Measurements from ENCODE around the gene FAM53B. TPM values are rescaled to one million over a fixed set of nuclear protein-coding genes. Genes with fewer than 3 reads are reported as not detected.
A peak's percentile ranks its signal among the peaks of the same experiment; 100 is the strongest.

FAM53B gene
- total RNA-seq, 1 experiment from 2014 or later = 14.9 TPM

- DNase-seq (ENCODE audit: unreplicated experiment) = no peak
- Mint-ChIP-seq H3K27ac (ENCODE audit: low read depth, unreplicated experiment) (no peak overlapping the region), H3K4me1 (ENCODE audit: insufficient read depth, unreplicated experiment) (no peaks in the 10 kb centered on the region), H3K4me3 (ENCODE audit: unreplicated experiment) (no peak overlapping the region), H3K36me3 (ENCODE audit: insufficient read depth, unreplicated experiment) (no peaks in the 10 kb centered on the region), H3K9me3 (ENCODE audit: unreplicated experiment) (peaks cover 8% of the 10 kb centered on the region), H3K27me3 (ENCODE audit: insufficient read depth, unreplicated experiment) (no peaks in the 10 kb centered on the region)
- intact Hi-C loops (cut with micrococcal nuclease) = no loop called here
- no TSS peak for BruUV-seq (replicated peaks)
- TF ChIP-seq, protein P1, sequence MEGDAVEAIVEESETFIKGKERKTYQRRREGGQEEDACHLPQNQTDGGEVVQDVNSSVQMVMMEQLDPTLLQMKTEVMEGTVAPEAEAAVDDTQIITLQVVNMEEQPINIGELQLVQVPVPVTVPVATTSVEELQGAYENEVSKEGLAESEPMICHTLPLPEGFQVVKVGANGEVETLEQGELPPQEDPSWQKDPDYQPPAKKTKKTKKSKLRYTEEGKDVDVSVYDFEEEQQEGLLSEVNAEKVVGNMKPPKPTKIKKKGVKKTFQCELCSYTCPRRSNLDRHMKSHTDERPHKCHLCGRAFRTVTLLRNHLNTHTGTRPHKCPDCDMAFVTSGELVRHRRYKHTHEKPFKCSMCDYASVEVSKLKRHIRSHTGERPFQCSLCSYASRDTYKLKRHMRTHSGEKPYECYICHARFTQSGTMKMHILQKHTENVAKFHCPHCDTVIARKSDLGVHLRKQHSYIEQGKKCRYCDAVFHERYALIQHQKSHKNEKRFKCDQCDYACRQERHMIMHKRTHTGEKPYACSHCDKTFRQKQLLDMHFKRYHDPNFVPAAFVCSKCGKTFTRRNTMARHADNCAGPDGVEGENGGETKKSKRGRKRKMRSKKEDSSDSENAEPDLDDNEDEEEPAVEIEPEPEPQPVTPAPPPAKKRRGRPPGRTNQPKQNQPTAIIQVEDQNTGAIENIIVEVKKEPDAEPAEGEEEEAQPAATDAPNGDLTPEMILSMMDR (IDR thresholded peaks at IDR 0.05; ENCODE audit: unreplicated experiment) = no peak
- CTCF ChIA-PET = interaction anchor here (0.6 to 1.4 kb wide), 2 partner anchors 32 to 41 kb away, joined by 3 read pairs; no protein-coding TSS in a partner anchor
- POLR2A ChIA-PET = no interaction called here
Observed at GRCh38 chr10:124587811-124588211, 156.4 kb downstream of the FAM53B start.

GRCh38 chr10:124586142-124586541 is 158.0 kb downstream of the FAM53B start:
- no peaks in the 10 kb centered on the region for H3K36me3 Mint-ChIP-seq (ENCODE audit: insufficient read depth, unreplicated experiment)
- CTCF ChIA-PET = interaction anchor here (0.8 kb wide), 1 partner anchor 55 kb away, joined by 4 read pairs; no protein-coding TSS in a partner anchor
- TF ChIP-seq, protein P1 (IDR thresholded peaks at IDR 0.05; ENCODE audit: unreplicated experiment) = no peak
- BruUV-seq (replicated peaks) = no TSS peak
- no peak overlapping the region for H3K4me3 Mint-ChIP-seq (ENCODE audit: unreplicated experiment)
- no peak for DNase-seq (ENCODE audit: unreplicated experiment)
- H3K27me3 Mint-ChIP-seq (ENCODE audit: insufficient read depth, unreplicated experiment) = no peaks in the 10 kb centered on the region
- no peak overlapping the region for H3K27ac Mint-ChIP-seq (ENCODE audit: low read depth, unreplicated experiment)
- POLR2A ChIA-PET = no interaction called here
- H3K4me1 Mint-ChIP-seq (ENCODE audit: insufficient read depth, unreplicated experiment) = no peaks in the 10 kb centered on the region
- peaks cover under 1% of the 10 kb centered on the region for H3K9me3 Mint-ChIP-seq (ENCODE audit: unreplicated experiment)
- intact Hi-C loops (cut with micrococcal nuclease) = no loop called here

- peaks cover 4% of the 10 kb centered on the region for H3K36me3 Mint-ChIP-seq (ENCODE audit: insufficient read depth, unreplicated experiment)
- H3K27me3 Mint-ChIP-seq (ENCODE audit: insufficient read depth, unreplicated experiment) = peaks cover 19% of the 10 kb centered on the region
- H3K27ac Mint-ChIP-seq (ENCODE audit: low read depth, unreplicated experiment) = no peak overlapping the region
- no peak overlapping the region for H3K4me3 Mint-ChIP-seq (ENCODE audit: unreplicated experiment)
- intact Hi-C loops (cut with micrococcal nuclease) = no loop called here
- peak; percentile 18 for DNase-seq (ENCODE audit: unreplicated experiment)
- no peaks in the 10 kb centered on the region for H3K9me3 Mint-ChIP-seq (ENCODE audit: unreplicated experiment)
- TF ChIP-seq, protein P1 (IDR thresholded peaks at IDR 0.05; ENCODE audit: unreplicated experiment) = no peak
- no peaks in the 10 kb centered on the region for H3K4me1 Mint-ChIP-seq (ENCODE audit: insufficient read depth, unreplicated experiment)
- ChIA-PET CTCF (interaction anchor here (0.7 kb wide), 1 partner anchor 47 kb away, joined by 3 read pairs; no protein-coding TSS in a partner anchor), POLR2A (interaction anchor here (1.2 to 1.3 kb wide), 2 partner anchors 19 to 48 kb away, joined by 3 read pairs; no protein-coding TSS in a partner anchor)
- BruUV-seq (replicated peaks) = no TSS peak
Observed at GRCh38 chr10:124579011-124579399, 165.2 kb downstream of the FAM53B start.

DNA sequence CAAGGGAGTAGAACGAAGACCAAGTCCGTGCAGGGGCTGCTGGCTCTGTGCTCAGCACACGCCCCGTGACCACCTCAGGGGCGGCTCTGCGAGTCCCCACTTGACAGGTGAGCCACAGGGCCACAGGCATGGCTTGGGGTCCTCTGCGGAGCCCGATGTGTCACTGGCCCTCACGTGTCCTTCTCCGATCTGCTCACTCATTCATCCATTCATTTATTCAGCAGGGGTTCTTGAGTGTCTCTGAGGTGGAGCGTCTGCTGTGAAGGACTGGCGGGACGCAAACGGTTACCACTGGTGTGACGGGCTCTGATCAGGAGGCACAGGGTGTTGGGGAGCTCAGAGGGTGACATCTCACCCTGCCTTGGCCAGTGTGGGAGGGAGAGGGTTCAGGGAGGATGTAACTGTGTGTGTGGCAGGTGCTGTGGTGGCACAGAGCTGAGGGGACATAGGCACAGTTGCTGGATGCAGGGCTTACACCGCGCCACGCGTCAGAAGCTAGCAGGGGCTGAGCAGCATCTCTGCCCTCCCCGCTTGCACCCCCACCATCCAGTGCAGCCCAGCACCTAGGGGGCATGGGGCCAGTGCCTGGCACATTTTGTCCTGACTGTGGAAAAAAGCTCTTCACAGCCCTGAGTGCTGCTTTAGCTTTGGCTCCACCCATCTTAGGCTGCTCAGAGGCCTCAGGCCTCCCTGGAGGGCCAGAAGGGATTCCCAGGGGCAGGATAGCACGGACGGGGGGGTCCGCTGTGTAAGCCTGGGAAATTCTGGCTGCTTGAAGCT is 165.8 kb downstream of the FAM53B start:
- no peak for DNase-seq (ENCODE audit: unreplicated experiment)
- H3K36me3 Mint-ChIP-seq (ENCODE audit: insufficient read depth, unreplicated experiment) = peaks cover 4% of the 10 kb centered on the region
- ChIA-PET POLR2A (interaction anchor here (1.2 to 1.3 kb wide), 2 partner anchors 18 to 49 kb away, joined by 3 read pairs; no protein-coding TSS in a partner anchor), CTCF (interaction anchor here (0.7 kb wide), 1 partner anchor 48 kb away, joined by 3 read pairs; no protein-coding TSS in a partner anchor)
- no peaks in the 10 kb centered on the region for H3K9me3 Mint-ChIP-seq (ENCODE audit: unreplicated experiment)
- H3K4me1 Mint-ChIP-seq (ENCODE audit: insufficient read depth, unreplicated experiment) = no peaks in the 10 kb centered on the region
- H3K27me3 Mint-ChIP-seq (ENCODE audit: insufficient read depth, unreplicated experiment) = peaks cover 19% of the 10 kb centered on the region
- TF ChIP-seq, protein P1 (IDR thresholded peaks at IDR 0.05; ENCODE audit: unreplicated experiment) = no peak
- intact Hi-C loops (cut with micrococcal nuclease) = no loop called here
- no TSS peak for BruUV-seq (replicated peaks)
- no peak overlapping the region for H3K27ac Mint-ChIP-seq (ENCODE audit: low read depth, unreplicated experiment)
- no peak overlapping the region for H3K4me3 Mint-ChIP-seq (ENCODE audit: unreplicated experiment)

Measured in MCF 10A (cell line).